Measurements from ENCODE around the gene UFC1.

The UFC1 gene

GRCh38 chr1:161137881-161138280, 15.9 kb upstream of the UFC1 start:
- DNase-seq = no peak

- no peak for DNase-seq
Observed at GRCh38 chr1:161138431-161138830, 15.3 kb upstream of the UFC1 start.

GRCh38 chr1:161139766-161140165, 14.0 kb upstream of the UFC1 start:
- DNase-seq = peak; percentile 31 to 50

DNA sequence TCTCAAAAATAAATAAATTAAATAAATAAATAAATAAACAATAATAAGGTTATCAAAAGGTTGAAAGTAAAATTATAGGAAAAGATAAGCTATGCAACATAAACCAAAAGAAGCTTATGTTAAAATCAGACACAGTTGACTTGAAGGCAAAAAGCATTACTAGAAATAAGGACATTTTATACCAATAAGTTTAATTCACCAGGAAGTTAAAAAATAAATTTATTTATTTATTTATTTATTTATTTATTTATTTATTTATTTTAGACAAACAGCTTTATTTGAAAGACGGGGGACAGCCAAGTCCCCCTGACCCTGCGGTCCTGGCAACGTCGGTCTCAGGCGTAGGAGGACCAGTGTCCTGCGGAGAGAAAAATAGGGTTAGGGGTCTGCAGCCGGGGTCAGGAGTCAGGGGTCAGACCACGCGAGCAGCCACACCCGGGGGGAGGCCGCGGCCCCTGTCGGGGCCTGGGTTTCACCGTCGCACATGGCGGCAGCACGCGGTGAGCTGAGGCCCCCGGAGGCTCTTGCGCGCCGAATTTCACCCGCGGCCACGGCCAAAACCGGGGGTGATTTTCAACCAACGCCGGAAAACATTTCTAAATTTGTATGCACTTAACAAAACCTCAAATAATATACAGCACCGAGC, 12.9 kb upstream of the UFC1 start:
- DNase-seq = no peak

- no peak for DNase-seq
Observed at GRCh38 chr1:161145832-161146231, 7.9 kb upstream of the UFC1 start.

DNA sequence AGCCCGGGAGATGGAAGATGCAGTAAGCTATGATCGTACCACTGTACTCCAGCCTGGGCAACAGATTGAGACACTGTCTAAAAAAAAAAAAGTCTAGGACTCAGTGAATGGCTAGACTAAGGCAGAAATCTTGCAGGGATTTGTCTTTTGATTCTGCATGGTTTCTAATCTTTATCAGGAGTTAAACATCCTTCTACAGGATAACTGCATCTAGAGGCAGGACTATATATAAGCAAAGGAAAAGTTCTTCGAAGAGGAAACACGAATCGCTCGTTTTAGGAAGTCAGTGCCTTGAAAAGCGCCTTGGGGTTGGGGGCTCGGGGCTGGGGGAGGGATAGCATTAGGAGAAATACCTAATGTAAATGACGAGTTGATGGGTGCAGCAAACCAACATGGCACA, 602 bp upstream of the UFC1 start:
- no peak for DNase-seq

DNA sequence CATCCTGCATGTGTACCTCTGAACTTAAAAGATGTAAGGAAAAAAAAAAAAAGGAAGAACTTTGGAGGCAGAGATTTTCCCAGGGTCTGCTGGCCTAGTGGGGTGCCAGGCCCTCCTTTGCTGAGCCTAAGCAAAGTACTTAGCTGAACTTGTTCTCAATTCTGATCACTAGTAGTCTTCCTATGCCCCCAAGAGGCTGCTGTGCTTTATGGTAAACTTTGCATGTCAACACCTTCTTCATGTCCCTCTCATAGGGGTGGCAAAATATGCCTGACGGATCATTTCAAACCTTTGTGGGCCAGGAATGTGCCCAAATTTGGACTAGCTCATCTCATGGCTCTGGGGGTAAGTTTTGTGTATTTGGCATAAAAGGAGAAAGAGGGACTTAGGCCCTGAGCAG, 4.1 kb downstream of the UFC1 start:
- DNase-seq = no peak

GRCh38 chr1:161158316-161159010, 4.7 kb downstream of the UFC1 start:
- no peak for DNase-seq

DNA sequence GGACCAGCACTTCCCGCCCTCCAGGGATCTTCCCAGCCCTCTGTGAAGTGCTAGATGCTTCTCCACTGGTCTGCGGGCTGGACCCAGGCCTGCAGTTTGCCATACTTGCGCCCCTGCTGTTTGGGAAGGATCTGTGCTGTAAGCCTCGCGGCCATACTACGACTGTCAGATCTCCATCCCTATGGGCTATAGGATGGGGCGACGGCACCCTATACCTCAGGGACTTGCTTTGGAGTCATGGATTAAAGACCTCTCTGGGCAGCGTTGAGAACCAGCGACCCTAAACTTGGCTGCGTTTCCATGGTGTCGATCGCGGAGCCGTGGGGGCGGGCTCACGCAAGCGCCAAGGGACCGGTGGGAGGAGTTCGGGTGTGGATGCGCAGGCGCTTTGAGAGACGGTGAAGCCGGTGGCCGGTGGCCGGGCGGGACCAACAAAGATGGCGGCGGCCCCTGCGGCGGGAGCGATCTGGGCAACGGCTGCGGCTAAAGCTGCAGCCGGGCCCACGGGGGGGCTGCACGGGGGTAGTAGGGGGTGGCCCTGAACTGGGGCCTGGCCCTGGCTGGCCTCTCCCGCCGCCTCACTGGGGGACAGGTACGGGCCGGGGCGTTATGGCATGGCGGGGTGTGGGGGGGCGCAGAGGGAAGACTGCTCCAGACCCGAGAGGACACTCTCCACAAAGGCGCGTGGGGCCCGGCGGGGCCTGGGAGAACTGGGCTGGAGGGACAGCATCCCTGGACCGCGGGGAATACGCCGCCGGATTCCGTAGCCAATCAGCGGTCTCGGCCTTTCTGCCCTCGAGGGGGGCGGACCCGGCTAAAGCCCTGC, 5.5 kb downstream of the UFC1 start, which contains the start of gene USP21:
Gene USP21 (plus strand): TSS at position 414 of the 826 bp plus-strand sequence. CDS start 1,141 bp downstream, outside the sequence.
- peak; percentile 95 to 97 for DNase-seq

GRCh38 chr1:161159913-161160243, 6.1 kb downstream of the UFC1 start:
- no peak for DNase-seq

DNA sequence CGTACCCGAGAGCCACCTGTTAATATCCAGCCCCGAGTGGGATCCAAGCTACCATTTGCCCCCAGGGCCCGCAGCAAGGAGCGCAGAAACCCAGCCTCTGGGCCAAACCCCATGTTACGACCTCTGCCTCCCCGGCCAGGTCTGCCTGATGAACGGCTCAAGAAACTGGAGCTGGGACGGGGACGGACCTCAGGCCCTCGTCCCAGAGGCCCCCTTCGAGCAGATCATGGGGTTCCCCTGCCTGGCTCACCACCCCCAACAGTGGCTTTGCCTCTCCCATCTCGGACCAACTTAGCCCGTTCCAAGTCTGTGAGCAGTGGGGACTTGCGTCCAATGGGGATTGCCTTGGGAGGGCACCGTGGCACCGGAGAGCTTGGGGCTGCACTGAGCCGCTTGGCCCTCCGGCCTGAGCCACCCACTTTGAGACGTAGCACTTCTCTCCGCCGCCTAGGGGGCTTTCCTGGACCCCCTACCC, 6.9 kb downstream of the UFC1 start:
- DNase-seq = no peak

DNA sequence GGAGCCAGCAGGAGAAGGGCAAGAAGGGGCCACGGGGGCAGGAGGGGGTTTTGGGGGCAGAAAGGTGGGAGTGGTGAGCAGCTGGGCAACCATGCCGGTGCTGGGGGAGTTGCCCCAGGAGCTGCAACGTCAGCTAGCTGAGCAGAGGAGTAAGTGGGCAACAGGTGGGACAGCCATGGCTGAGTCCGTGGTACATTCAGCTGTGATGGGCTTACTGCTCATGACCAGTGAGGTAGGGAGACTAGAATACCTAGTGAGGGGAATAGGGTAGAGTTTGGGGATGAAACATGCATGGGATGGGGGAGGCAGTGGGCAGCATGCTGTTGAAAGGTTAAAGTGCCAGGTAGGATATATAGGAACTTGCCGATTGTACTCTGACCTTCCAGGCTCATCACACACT, 7.9 kb downstream of the UFC1 start:
- no peak for DNase-seq

DNA sequence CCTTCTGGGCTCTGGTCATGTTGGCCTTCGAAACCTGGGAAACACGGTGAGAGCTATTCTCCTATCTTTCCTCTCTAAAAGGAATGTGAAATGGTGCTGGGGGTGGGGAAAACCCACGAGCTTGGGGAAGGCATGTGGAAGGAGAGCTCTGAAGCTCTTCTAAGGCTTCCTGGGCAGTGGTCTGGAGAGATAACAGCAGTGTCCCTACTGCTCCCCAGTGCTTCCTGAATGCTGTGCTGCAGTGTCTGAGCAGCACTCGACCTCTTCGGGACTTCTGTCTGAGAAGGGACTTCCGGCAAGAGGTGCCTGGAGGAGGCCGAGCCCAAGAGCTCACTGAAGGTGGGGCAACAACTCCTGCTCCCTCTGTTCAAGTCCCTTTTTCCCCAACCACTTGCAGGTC, 8.3 kb downstream of the UFC1 start:
- no peak for DNase-seq

- no peak for DNase-seq
Observed at GRCh38 chr1:161162806-161163205, 9.0 kb downstream of the UFC1 start.

- DNase-seq = no peak
Observed at GRCh38 chr1:161163793-161164192, 10.0 kb downstream of the UFC1 start.

- no peak for DNase-seq
Observed at GRCh38 chr1:161164901-161165610, 11.3 kb downstream of the UFC1 start.

- peak; percentile 98 to 99 for DNase-seq
Observed at GRCh38 chr1:161165742-161166668, 12.2 kb downstream of the UFC1 start, which contains the start of gene PPOX. TSS of gene PPOX (plus strand) at chr1:161166426. CDS start at chr1:161166848, 422 bp downstream.

DNA sequence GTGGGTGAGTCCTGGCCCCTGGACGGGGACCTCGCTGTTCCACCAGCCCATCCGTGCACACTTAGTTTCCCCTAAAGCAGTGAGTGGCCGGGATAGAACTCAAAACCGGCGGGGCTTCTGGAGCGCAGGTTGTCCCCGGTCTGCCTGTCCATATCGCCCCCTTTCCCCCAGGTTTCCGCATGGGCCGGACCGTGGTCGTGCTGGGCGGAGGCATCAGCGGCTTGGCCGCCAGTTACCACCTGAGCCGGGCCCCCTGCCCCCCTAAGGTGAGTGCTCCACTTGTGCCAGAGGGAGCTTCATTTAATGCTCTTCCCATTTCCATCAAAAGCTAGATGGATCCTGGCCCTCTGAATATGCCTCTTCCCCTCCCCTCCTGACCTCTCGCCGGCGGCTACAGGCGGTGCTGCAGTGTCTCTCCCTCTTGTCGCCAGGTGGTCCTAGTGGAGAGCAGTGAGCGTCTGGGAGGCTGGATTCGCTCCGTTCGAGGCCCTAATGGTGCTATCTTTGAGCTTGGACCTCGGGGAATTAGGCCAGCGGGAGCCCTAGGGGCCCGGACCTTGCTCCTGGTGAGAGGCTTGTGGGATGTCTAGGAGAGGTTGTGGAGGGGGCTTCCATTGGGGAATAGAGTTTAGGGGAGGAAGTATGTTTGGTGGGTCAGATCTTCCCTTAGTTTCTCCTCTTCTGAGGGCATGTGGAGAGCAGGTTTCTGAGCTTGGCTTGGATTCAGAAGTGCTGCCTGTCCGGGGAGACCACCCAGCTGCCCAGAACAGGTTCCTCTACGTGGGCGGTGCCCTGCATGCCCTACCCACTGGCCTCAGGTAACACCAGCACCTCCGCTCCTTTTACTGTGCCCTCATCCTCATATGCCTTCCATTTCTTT, 13.1 kb downstream of the UFC1 start:
- peak in 1 of 2 experiments; percentile 24 for DNase-seq

DNA sequence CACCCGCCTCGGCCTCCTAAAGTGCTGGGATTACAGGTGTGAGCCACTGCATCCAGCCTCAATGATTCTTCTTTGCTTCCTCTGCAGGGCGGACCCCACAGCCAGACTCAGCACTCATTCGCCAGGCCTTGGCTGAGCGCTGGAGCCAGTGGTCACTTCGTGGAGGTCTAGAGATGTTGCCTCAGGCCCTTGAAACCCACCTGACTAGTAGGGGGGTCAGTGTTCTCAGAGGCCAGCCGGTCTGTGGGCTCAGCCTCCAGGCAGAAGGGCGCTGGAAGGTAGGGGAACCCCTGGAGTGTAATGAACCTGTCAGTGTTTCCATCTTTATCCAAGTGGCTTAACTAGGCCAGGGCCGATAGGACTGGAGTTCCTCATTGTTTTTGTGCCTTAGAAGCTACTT, 15.1 kb downstream of the UFC1 start:
- no peak for DNase-seq

GRCh38 chr1:161171191-161171590, 17.4 kb downstream of the UFC1 start:
- no peak for DNase-seq

- DNase-seq = no peak
Observed at GRCh38 chr1:161171696-161172095, 17.9 kb downstream of the UFC1 start.
